Left lung (tissue), 10 donors: ENCODE data around the gene ZNF138. TPM values are rescaled to one million over a fixed set of nuclear protein-coding genes. Genes with fewer than 3 reads are reported as not detected.
"Not testable (repeated sequence)": the region's sequence is repeated elsewhere in the genome, so short reads cannot be mapped to it uniquely, and the experiment has no call there.

Experiments
- ATAC-seq: fragments of 200-7000 bp; cut with Tn5 transposase; one replicate; pipeline ENCODE4 v1.9.1; 2020; ENCODE audit warnings: moderate library complexity
- DNase-seq, 4 donors: peaks; one replicate each; pipeline ENCODE4 v3.0.0-alpha.2; 2013 to 2020
- H3K27ac ChIP-seq, 2 donors: fragments of 200-600 bp; sonication (generic) in 1 of 2; one replicate each; pipeline versions ENCODE4 v1.5.0 to v1.8.0; 2020 to 2021
- H3K27me3 ChIP-seq, 2 donors: fragments of 200-600 bp; sonication (generic) in 1 of 2; one replicate each; pipeline versions ENCODE4 v1.5.0 to v1.8.0; 2020 to 2021
- H3K36me3 ChIP-seq, 2 donors: fragments of 200-600 bp; sonication (generic) in 1 of 2; one replicate each; pipeline versions ENCODE4 v1.5.0 to v1.8.0; 2020 to 2021
- H3K4me1 ChIP-seq, 2 donors: fragments of 200-600 bp; one replicate each; pipeline ENCODE4 v1.8.0; 2021
- H3K4me3 ChIP-seq, 2 donors: fragments of 200-600 bp; sonication (generic) in 1 of 2; one replicate each; pipeline versions ENCODE4 v1.5.0 to v1.8.0; 2020 to 2021; ENCODE audit warnings: mild to moderate bottlenecking in 1 of 2
- H3K9me3 ChIP-seq, 2 donors: fragments of 200-600 bp; sonication (generic) in 1 of 2; one replicate each; pipeline versions ENCODE4 v1.5.0 to v1.8.0; 2020 to 2021
- CTCF ChIP-seq, 2 donors: fragments of 200-600 bp; sonication (generic) in 1 of 2; IDR thresholded peaks; one replicate each; pipeline versions ENCODE4 v1.5.0 to v1.8.0; 2021; ENCODE audit warnings: antibody characterized with exemption in 2 of 2
- intact Hi-C, 2 donors: fragments of 100-400 bp; cut with DNase I; formaldehyde crosslinking; loops; one replicate each; pipeline versions ENCODE4 v1.11.2 to v1.14.2; 2022
- polyA plus RNA-seq, 6 donors: library from polyadenylated mRNA; unstranded; fragments of 120-200 nt; gene quantifications; one replicate each; pipeline ENCODE4 v1.2.1, GENCODE V29; 2013; ENCODE audit not compliant: insufficient read length in 6 of 6
- total RNA-seq, 2 donors: library from RNA; stranded (reverse); fragmentation: NEBNext Ultra II Directional; extraction: Animal tissue kit (Norgen Biotek cat#: 25700); gene quantifications; one replicate each; pipeline ENCODE4 v1.2.1, GENCODE V29; 2021
- donor health status: DM: no; HTN: yes; CAD: no.
- donor health status: DM: no; HTN: no; CAD: no.

The ZNF138 gene
- total and polyA plus RNA-seq, 8 donors, result 6.0 to 19.4 (median 16.5) TPM

- Histone ChIP-seq H3K27ac (no peak overlapping the region), H3K27me3 (no peaks in the 10 kb centered on the region), H3K4me1 (no peaks in the 10 kb centered on the region), H3K36me3 (no peaks in the 10 kb centered on the region), H3K9me3 (no peaks in the 10 kb centered on the region), H3K4me3 (no peak overlapping the region)
- no peak for ATAC-seq
- DNase-seq, result no peak
- intact Hi-C loops, result no loop called here
- no peak for TF ChIP-seq CTCF (IDR thresholded peaks at IDR 0.05)
Observed at GRCh38 chr7:64787295-64787694, 6.9 kb upstream of the ZNF138 start.

GRCh38 chr7:64789241-64789640, 5.0 kb upstream of the ZNF138 start:
- ATAC-seq, intact Hi-C loops, H3K4me1 ChIP-seq, H3K4me3 ChIP-seq, H3K27ac ChIP-seq, DNase-seq, H3K36me3 ChIP-seq, H3K27me3 ChIP-seq, H3K9me3 ChIP-seq: not testable (repeated sequence)

GRCh38 chr7:64793106-64793755, 997 bp upstream of the ZNF138 start:
- no peaks in the 10 kb centered on the region for H3K27me3 ChIP-seq
- ATAC-seq (no peak), DNase-seq (no peak)
- H3K36me3 ChIP-seq, result peaks cover 0 to 10% of the 10 kb centered on the region in 2 donors
- no peaks in the 10 kb centered on the region for H3K9me3 ChIP-seq
- intact Hi-C loops, result no loop called here
- TF ChIP-seq CTCF (IDR thresholded peaks at IDR 0.05), result no peak
- H3K4me1 ChIP-seq, result peaks cover 0 to 15% of the 10 kb centered on the region in 2 donors
- no peak overlapping the region for H3K4me3 ChIP-seq
- no peak overlapping the region for H3K27ac ChIP-seq

GRCh38 chr7:64795176-64795575, 948 bp downstream of the ZNF138 start:
- H3K36me3 ChIP-seq, result peaks cover 0 to 24% of the 10 kb centered on the region in 2 donors
- H3K4me3 ChIP-seq, result peak overlapping the region; percentile 75 to 79
- DNase-seq (no peak), ATAC-seq (no peak)
- TF ChIP-seq CTCF (IDR thresholded peaks at IDR 0.05), result no peak
- no peaks in the 10 kb centered on the region for H3K27me3 ChIP-seq
- no peaks in the 10 kb centered on the region for H3K9me3 ChIP-seq
- intact Hi-C loops, result no loop called here
- H3K27ac ChIP-seq, result no peak overlapping the region
- H3K4me1 ChIP-seq, result peaks cover 0 to 15% of the 10 kb centered on the region in 2 donors

GRCh38 chr7:64799169-64799568, 4.9 kb downstream of the ZNF138 start:
- DNase-seq, ATAC-seq, H3K4me1 ChIP-seq, intact Hi-C loops, H3K4me3 ChIP-seq, H3K27me3 ChIP-seq, H3K9me3 ChIP-seq, H3K27ac ChIP-seq: not testable (repeated sequence)
- peaks cover 0 to 40% of the 10 kb centered on the region in 2 donors for H3K36me3 ChIP-seq

GRCh38 chr7:64802699-64803098, 8.5 kb downstream of the ZNF138 start:
- Histone ChIP-seq H3K4me1 (no peaks in the 10 kb centered on the region), H3K27me3 (no peaks in the 10 kb centered on the region), H3K36me3 (peaks cover 0 to 40% of the 10 kb centered on the region in 2 donors), H3K27ac (no peak overlapping the region), H3K4me3 (no peak overlapping the region), H3K9me3 (peaks cover 0 to 1% of the 10 kb centered on the region in 2 donors)
- TF ChIP-seq CTCF (IDR thresholded peaks at IDR 0.05), result no peak
- intact Hi-C loops, result no loop called here
- ATAC-seq, result no peak
- DNase-seq, result no peak
